ENCODE data around the gene PRKN. TPM values are rescaled to one million over a fixed set of nuclear protein-coding genes. Genes with fewer than 3 reads are reported as not detected.

PRKN gene
- polyA plus RNA-seq, 1 donor from 2014 or later: 1.2 TPM

DNA sequence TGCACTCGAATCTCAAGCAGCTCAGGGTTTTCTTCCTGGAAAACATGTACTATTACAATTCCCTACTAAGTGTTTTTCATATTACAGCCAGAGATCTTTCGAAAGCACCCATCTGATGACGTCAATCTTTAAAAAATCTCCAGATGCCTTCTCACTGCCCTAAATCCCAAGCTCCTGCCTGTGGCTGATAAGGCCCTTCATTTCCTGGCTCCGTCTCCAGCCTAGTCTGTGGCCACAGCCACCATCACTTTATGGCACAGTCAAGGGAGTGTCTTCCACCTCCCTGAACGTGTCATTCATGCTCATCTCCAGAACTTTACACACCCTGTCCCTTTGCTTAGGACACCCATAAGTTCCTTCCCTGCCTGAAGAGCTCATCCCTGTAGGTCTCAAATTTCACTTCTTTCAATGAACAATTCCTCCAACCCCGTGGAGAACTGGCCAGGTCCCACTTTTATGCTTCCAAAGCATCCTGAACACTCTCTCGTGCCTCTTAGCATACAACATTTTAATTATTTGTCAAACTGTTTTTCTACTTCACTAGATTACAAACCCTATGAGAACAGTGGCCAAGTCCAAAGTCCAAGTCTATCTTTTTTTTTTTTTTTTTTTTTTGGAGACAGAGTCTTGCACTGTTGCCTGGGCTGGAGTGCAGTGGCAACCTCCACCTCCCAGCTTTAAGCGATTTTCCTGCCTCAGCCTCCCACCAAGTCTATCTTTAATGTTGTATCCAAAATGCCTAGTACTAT is 1347.6 kb downstream of the PRKN start:
- H3K79me2 ChIP-seq (replicated peaks; ENCODE audit: insufficient read depth, low read length): no peaks in the 10 kb centered on the region
- no peak overlapping the region for H3K27ac ChIP-seq (ENCODE audit: low read length)
- no peaks in the 10 kb centered on the region for H3K9me3 ChIP-seq (ENCODE audit: low read length)
- TF ChIP-seq SMC3 (conservative IDR thresholded peaks at IDR 0.05; ENCODE audit: poor library complexity) (no peak), EZH2 (IDR thresholded peaks at IDR 0.05; ENCODE audit: borderline replicate concordance, insufficient read depth, low read length, poor library complexity, severe bottlenecking) (no peak), RAD21 (conservative IDR thresholded peaks at IDR 0.05) (no peak), TAF1 (IDR thresholded peaks at IDR 0.05; ENCODE audit: low read depth) (no peak), EP300 (conservative IDR thresholded peaks at IDR 0.05; ENCODE audit: poor library complexity, severe bottlenecking) (no peak), CTCF (IDR thresholded peaks at IDR 0.05; ENCODE audit: poor library complexity, severe bottlenecking) (no peak), MXI1 (conservative IDR thresholded peaks at IDR 0.05; ENCODE audit: poor library complexity, severe bottlenecking) (no peak), POLR2AphosphoS5 (IDR thresholded peaks at IDR 0.05) (no peak)
- TF ChIP-seq, protein P1, sequence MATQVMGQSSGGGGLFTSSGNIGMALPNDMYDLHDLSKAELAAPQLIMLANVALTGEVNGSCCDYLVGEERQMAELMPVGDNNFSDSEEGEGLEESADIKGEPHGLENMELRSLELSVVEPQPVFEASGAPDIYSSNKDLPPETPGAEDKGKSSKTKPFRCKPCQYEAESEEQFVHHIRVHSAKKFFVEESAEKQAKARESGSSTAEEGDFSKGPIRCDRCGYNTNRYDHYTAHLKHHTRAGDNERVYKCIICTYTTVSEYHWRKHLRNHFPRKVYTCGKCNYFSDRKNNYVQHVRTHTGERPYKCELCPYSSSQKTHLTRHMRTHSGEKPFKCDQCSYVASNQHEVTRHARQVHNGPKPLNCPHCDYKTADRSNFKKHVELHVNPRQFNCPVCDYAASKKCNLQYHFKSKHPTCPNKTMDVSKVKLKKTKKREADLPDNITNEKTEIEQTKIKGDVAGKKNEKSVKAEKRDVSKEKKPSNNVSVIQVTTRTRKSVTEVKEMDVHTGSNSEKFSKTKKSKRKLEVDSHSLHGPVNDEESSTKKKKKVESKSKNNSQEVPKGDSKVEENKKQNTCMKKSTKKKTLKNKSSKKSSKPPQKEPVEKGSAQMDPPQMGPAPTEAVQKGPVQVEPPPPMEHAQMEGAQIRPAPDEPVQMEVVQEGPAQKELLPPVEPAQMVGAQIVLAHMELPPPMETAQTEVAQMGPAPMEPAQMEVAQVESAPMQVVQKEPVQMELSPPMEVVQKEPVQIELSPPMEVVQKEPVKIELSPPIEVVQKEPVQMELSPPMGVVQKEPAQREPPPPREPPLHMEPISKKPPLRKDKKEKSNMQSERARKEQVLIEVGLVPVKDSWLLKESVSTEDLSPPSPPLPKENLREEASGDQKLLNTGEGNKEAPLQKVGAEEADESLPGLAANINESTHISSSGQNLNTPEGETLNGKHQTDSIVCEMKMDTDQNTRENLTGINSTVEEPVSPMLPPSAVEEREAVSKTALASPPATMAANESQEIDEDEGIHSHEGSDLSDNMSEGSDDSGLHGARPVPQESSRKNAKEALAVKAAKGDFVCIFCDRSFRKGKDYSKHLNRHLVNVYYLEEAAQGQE (IDR thresholded peaks at IDR 0.05; ENCODE audit: borderline replicate concordance): no peak
- no peak overlapping the region for H3K4me3 ChIP-seq (ENCODE audit: low read length)
- no peak overlapping the region for H3K4me2 ChIP-seq (ENCODE audit: low read length)
- H3K27me3 ChIP-seq (ENCODE audit: insufficient read depth, low read depth, low read length): no peaks in the 10 kb centered on the region
- no peaks in the 10 kb centered on the region for H3K9me2 ChIP-seq (ENCODE audit: insufficient read depth, low read length)
- no peaks in the 10 kb centered on the region for H3K36me3 ChIP-seq (ENCODE audit: insufficient read depth, low read length)
- no peaks in the 10 kb centered on the region for H3F3A ChIP-seq (ENCODE audit: insufficient read depth, low read length, poor library complexity, severe bottlenecking)
- H2AFZ ChIP-seq (ENCODE audit: low read depth, low read length): no peak overlapping the region
- H3K9ac ChIP-seq (ENCODE audit: low read length): no peak overlapping the region
- no peaks in the 10 kb centered on the region for H4K20me1 ChIP-seq (ENCODE audit: insufficient read depth)

DNA sequence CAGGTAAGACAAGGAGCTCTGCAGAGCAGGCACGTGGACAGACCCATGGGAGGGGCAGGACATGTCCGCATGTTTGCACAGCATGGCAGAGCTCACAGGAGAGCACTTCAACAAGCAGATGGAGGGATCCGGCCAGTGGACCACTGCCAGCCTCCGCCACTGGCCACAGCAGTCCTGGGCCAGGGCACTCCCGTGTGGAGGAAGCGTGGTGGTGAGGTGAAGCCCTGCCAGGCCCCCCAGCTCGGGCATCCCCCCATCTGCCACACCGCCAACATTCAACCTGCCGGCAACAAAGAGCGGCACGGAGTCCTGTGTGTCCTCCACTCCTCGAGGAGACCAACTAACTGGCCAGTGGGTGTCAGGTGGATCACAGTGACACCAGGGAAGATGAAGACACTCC is 1349.5 kb downstream of the PRKN start:
- H3K79me2 ChIP-seq (replicated peaks; ENCODE audit: insufficient read depth, low read length): no peaks in the 10 kb centered on the region
- H3F3A ChIP-seq (ENCODE audit: insufficient read depth, low read length, poor library complexity, severe bottlenecking): no peaks in the 10 kb centered on the region
- no peaks in the 10 kb centered on the region for H3K9me3 ChIP-seq (ENCODE audit: low read length)
- H3K27ac ChIP-seq (ENCODE audit: low read length): no peak overlapping the region
- no peaks in the 10 kb centered on the region for H3K36me3 ChIP-seq (ENCODE audit: insufficient read depth, low read length)
- H3K9ac ChIP-seq (ENCODE audit: low read length): no peak overlapping the region
- H2AFZ ChIP-seq (ENCODE audit: low read depth, low read length): no peak overlapping the region
- no peaks in the 10 kb centered on the region for H3K9me2 ChIP-seq (ENCODE audit: insufficient read depth, low read length)
- no peak overlapping the region for H3K4me3 ChIP-seq (ENCODE audit: low read length)
- H4K20me1 ChIP-seq (ENCODE audit: insufficient read depth): no peaks in the 10 kb centered on the region
- H3K4me2 ChIP-seq (ENCODE audit: low read length): no peak overlapping the region
- TF ChIP-seq EZH2 (IDR thresholded peaks at IDR 0.05; ENCODE audit: borderline replicate concordance, insufficient read depth, low read length, poor library complexity, severe bottlenecking) (no peak), POLR2AphosphoS5 (IDR thresholded peaks at IDR 0.05) (no peak), CTCF (IDR thresholded peaks at IDR 0.05; ENCODE audit: poor library complexity, severe bottlenecking) (no peak), EP300 (conservative IDR thresholded peaks at IDR 0.05; ENCODE audit: poor library complexity, severe bottlenecking) (no peak), SMC3 (conservative IDR thresholded peaks at IDR 0.05; ENCODE audit: poor library complexity) (no peak), TAF1 (IDR thresholded peaks at IDR 0.05; ENCODE audit: low read depth) (no peak), RAD21 (conservative IDR thresholded peaks at IDR 0.05) (no peak), MXI1 (conservative IDR thresholded peaks at IDR 0.05; ENCODE audit: poor library complexity, severe bottlenecking) (no peak)
- no peaks in the 10 kb centered on the region for H3K27me3 ChIP-seq (ENCODE audit: insufficient read depth, low read depth, low read length)

Data from neural cell (in vitro differentiated cells).